Suprapubic skin (tissue), 3 donors: ENCODE measurements around the gene ANGPTL8.

ENCODE experiments used
- CTCF ChIP-seq, 2 donors: fragments of 200-600 bp in 1 of 2; fragments of 450-650 bp in 1 of 2; sonication (generic) in 1 of 2; IDR thresholded peaks; one replicate each; pipeline ENCODE4 v1.5.1; 2016 to 2019; ENCODE audit warnings: antibody characterized with exemption in 2 of 2, mild to moderate bottlenecking in 1 of 2, moderate library complexity in 1 of 2
- POLR2A ChIP-seq, 2 donors: fragments of 450-650 bp; IDR thresholded peaks; one replicate each; pipeline ENCODE4 v1.6.1; 2017; ENCODE audit warnings: antibody characterized with exemption in 2 of 2, mild to moderate bottlenecking in 2 of 2, moderate library complexity in 2 of 2

- TF ChIP-seq CTCF (IDR thresholded peaks at IDR 0.05) (no peak), POLR2A (IDR thresholded peaks at IDR 0.05) (no peak)
Measured at GRCh38 chr19:11204943-11205349, 34.5 kb upstream of the ANGPTL8 start.
